DND-41 (cell line): ENCODE measurements around the gene BMPR1A.

Experiments used
- ATAC-seq: fragments of 200-7000 bp; cut with Tn5 transposase; 3 replicates; pipeline ENCODE4 v1.9.1; 2021; ENCODE audit warnings: low read depth; ENCODE audit not compliant: insufficient read depth
- DNase-seq: peaks from one replicate; pipeline ENCODE4 v3.0.0-alpha.2; 2020
- H2AFZ ChIP-seq: 2 replicates; pipeline ENCODE4 v1.6.0; 2012; ENCODE audit warnings: low read depth, low read length
- H3K27ac ChIP-seq: 2 replicates; pipeline ENCODE4 v1.5.1; 2012; ENCODE audit warnings: low read length, inconsistent platforms
- H3K27me3 ChIP-seq: fragments of 200-600 bp; sonication (generic); 2 replicates; pipeline ENCODE4 v1.6.0; 2012; ENCODE audit warnings: low read length, mild to moderate bottlenecking, inconsistent platforms; ENCODE audit not compliant: insufficient read depth, poor library complexity
- H3K36me3 ChIP-seq: 2 replicates; pipeline ENCODE4 v1.5.1; 2012; ENCODE audit warnings: low read length, inconsistent platforms; ENCODE audit not compliant: insufficient read depth
- H3K4me1 ChIP-seq: 2 replicates; pipeline ENCODE4 v1.5.1; 2012; ENCODE audit warnings: mild to moderate bottlenecking, low read length; ENCODE audit not compliant: insufficient read depth
- H3K4me2 ChIP-seq: 2 replicates; pipeline ENCODE4 v1.6.0; 2012; ENCODE audit warnings: mild to moderate bottlenecking, moderate library complexity, low read length, inconsistent platforms; ENCODE audit not compliant: insufficient read depth
- H3K4me3 ChIP-seq, 2 experiments: fragments of 200-600 bp in 1 of 2; shearing (Covaris generic) in 1 of 2; 2 replicates each; pipeline ENCODE4 v1.5.1; 2012 to 2016; ENCODE audit warnings: inconsistent platforms in 2 of 2, low read length in 2 of 2, mild to moderate bottlenecking in 2 of 2, low read depth in 1 of 2, moderate library complexity in 1 of 2
- H3K79me2 ChIP-seq: 2 replicates; pipeline ENCODE4 v1.6.0; 2012; ENCODE audit warnings: low read length, inconsistent platforms; ENCODE audit not compliant: insufficient read depth
- H3K9ac ChIP-seq: 2 replicates; pipeline ENCODE4 v1.6.0; 2012; ENCODE audit warnings: low read depth, mild to moderate bottlenecking, inconsistent platforms, low read length, moderate library complexity
- H3K9me3 ChIP-seq: 2 replicates; pipeline ENCODE4 v1.5.1; 2012; ENCODE audit warnings: low read length, moderate library complexity, mild to moderate bottlenecking, inconsistent platforms; ENCODE audit not compliant: insufficient read depth, severe bottlenecking
- H4K20me1 ChIP-seq: 2 replicates; pipeline ENCODE4 v1.6.0; 2012; ENCODE audit warnings: low read length; ENCODE audit not compliant: insufficient read depth
- CTCF ChIP-seq: IDR thresholded peaks from 2 replicates; pipeline ENCODE4 v1.5.1; 2012; ENCODE audit warnings: borderline replicate concordance, low read length, moderate library complexity, mild to moderate bottlenecking; ENCODE audit not compliant: poor library complexity, severe bottlenecking; ENCODE audit errors: extremely low read depth
- EZH2 ChIP-seq: IDR thresholded peaks from 3 replicates; pipeline ENCODE4 v1.6.1; 2012; ENCODE audit warnings: borderline replicate concordance, low read depth, mild to moderate bottlenecking, moderate library complexity, low read length, inconsistent platforms; ENCODE audit not compliant: severe bottlenecking

Gene BMPR1A

GRCh38 chr10:86744067-86744725 is 12.2 kb upstream of the BMPR1A start:
- Histone ChIP-seq H3K27ac (no peak overlapping the region), H3K4me2 (no peak overlapping the region), H3K4me1 (no peaks in the 10 kb centered on the region), H3K79me2 (no peaks in the 10 kb centered on the region), H4K20me1 (no peaks in the 10 kb centered on the region), H3K36me3 (no peaks in the 10 kb centered on the region), H3K9me3 (no peaks in the 10 kb centered on the region), H3K4me3 (no peak overlapping the region), H2AFZ (no peak overlapping the region), H3K9ac (no peak overlapping the region), H3K27me3 (no peaks in the 10 kb centered on the region)
- ATAC-seq: no peak
- TF ChIP-seq EZH2 (no peak), CTCF (no peak)
- DNase-seq: no peak

- Histone ChIP-seq H3K79me2 (no peaks in the 10 kb centered on the region), H3K4me2 (no peak overlapping the region)
These were observed 8.4 kb upstream of the BMPR1A start for GRCh38 chr10:86747796-86748581.

GRCh38 chr10:86749854-86750253 is 6.6 kb upstream of the BMPR1A start:
- no peak for ATAC-seq
- DNase-seq: no peak

More at GRCh38 chr10:86747796-86748581, 8.4 kb upstream of the BMPR1A start:
- H3K9ac ChIP-seq: no peak overlapping the region
- H4K20me1 ChIP-seq: no peaks in the 10 kb centered on the region
- no peak for ATAC-seq
- DNase-seq: no peak
- no peak overlapping the region for H3K4me3 ChIP-seq
- H2AFZ ChIP-seq: no peak overlapping the region
- no peaks in the 10 kb centered on the region for H3K9me3 ChIP-seq
- no peak overlapping the region for H3K27ac ChIP-seq
- H3K27me3 ChIP-seq: no peaks in the 10 kb centered on the region
- H3K36me3 ChIP-seq: no peaks in the 10 kb centered on the region
- H3K4me1 ChIP-seq: no peaks in the 10 kb centered on the region
- TF ChIP-seq CTCF (no peak), EZH2 (no peak)

More at GRCh38 chr10:86749854-86750253, 6.6 kb upstream of the BMPR1A start:
- no peaks in the 10 kb centered on the region for H4K20me1 ChIP-seq
- H3K27ac ChIP-seq: no peak overlapping the region
- no peak overlapping the region for H3K4me3 ChIP-seq
- H2AFZ ChIP-seq: no peak overlapping the region
- no peaks in the 10 kb centered on the region for H3K4me1 ChIP-seq
- no peak overlapping the region for H3K4me2 ChIP-seq
- TF ChIP-seq CTCF (no peak), EZH2 (no peak)
- no peaks in the 10 kb centered on the region for H3K79me2 ChIP-seq
- H3K27me3 ChIP-seq: no peaks in the 10 kb centered on the region
- no peaks in the 10 kb centered on the region for H3K9me3 ChIP-seq
- no peak overlapping the region for H3K9ac ChIP-seq
- no peaks in the 10 kb centered on the region for H3K36me3 ChIP-seq
